Superior temporal gyrus (tissue), 1 donor: ENCODE measurements around the gene GNGT2.
A peak's percentile ranks its signal among the peaks of the same experiment; 100 is the strongest.
"Not testable (repeated sequence)": the region's sequence is repeated elsewhere in the genome, so short reads cannot be mapped to it uniquely, and the experiment has no call there.

ENCODE experiments used
- DNase-seq: peaks from one replicate; pipeline ENCODE4 v3.0.0-alpha.2; 2016; ENCODE audit errors: extremely low spot score

Gene GNGT2

DNA sequence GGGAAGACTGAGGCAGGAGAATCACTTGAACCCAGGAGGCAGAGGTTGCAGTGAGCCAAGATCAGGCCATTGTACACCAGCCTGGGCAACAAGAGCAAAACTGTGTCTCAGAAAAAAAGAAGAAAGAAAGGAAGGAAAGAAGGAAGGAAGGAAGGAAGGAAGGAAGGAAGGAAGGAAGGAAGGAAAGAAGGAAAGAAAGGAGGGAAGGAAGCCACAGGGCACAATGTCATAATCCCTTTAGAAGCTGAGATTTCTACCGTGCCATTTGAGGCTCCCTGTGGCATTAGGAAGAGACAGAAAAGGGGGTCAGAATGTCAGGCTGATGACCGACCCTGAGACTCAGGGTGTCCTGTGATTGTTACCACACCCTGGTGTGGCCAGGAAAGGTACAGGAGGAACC is 6.6 kb downstream of the GNGT2 start:
- DNase-seq: no peak

- DNase-seq: no peak
Observed at GRCh38 chr17:49201481-49201927, 8.9 kb downstream of the GNGT2 start.

DNA sequence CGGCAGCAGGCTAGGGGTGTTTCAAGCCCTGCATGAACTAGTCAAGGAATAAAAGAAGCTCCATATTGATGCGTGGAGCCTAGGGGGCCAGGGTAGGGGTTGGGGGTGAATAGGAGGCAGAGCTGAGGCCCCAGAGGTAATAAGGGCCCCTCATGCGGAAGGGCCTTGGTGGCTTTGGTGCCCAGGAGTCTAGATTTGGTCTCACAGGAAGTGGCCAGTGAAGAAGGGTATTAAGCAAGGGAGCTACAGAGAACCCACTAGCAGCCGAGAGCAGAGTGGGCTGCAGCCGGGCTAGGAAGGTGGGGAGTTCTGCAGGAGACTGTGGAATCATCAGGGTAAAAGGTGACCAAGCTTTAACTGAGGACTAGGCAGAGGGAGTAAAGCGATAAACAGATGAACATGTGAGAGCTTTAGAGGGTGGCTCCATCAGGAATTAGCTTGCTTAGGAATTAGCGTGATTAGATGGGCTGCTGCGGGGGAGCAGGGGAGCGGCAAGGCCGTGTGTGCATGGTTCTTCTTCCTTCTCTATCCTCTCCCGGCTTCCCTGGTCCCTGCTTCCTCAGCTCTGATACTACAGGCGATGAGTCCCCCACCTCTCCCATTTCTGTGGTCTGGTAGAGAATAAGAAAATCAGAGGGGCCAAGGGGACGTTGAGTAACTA is 9.8 kb downstream of the GNGT2 start:
- DNase-seq: no peak

DNA sequence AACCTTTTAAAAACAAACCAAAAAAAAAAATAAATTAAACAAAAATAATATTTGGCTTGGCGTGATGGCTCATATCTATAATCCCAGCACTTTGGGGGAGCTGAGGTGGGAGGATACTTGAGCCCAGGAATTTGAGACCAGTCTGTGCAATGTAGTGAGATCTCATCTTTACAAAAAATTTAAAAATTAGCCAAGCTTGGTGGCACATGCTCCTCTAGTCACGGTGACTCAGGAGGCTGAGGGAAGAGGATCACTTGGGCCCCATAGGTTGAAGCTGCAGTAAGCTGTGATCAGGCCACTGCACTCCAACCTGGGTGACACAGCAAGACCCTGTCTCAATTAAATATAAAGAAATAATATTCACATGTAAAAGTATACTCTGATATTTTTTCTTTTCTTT is 12.2 kb downstream of the GNGT2 start:
- DNase-seq: no peak

DNA sequence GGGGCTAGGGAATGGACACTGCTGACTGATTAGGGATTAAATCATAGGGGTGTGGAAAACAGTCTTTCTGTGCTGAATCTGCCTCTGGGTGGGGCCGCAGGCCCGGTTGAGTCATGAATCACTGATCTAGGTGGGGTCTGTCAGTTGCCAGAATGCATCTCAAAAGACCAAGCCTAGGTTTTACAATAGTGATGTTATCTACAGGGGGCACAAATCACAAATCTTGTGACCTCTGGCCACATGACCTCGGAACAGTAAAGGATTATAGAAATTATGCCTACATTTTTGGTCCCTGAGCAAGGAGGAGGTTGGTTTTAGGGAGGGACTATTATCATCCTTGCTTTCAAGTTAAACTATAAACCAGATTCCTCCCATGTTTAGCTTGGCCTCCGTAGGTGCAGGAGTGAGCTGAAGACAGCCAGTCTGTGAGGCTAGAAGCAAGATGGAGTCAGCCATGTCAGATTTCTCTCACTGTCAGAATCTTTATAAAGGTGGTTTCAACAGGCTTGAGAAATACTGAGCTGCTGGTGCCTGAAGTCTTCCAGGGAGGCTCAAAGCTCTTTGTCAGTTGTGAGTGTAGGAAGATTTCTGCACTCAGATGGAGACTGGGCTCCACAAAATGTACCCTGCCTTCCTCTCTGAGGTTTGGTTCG is 12.9 kb downstream of the GNGT2 start:
- no peak for DNase-seq

- peak; percentile 20 for DNase-seq
Observed at GRCh38 chr17:49196520-49196919, 13.9 kb downstream of the GNGT2 start.

GRCh38 chr17:49195751-49196150 is 14.6 kb downstream of the GNGT2 start:
- no peak for DNase-seq

DNA sequence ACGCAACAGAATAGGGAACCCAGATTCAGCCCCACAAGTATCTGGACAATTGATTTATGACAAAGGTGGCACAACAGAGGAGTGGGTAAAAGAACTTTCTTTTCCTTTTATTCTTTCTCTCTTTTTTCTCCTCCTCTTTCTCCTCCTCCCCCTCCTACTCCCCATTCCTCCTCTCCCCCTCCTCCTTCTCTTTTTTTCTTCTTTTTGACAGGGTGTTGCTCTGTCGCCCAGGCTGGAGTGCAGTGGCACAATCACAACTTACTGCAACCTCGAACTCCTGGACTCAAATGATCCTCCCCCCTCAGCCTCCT is 16.1 kb downstream of the GNGT2 start:
- no peak for DNase-seq

DNA sequence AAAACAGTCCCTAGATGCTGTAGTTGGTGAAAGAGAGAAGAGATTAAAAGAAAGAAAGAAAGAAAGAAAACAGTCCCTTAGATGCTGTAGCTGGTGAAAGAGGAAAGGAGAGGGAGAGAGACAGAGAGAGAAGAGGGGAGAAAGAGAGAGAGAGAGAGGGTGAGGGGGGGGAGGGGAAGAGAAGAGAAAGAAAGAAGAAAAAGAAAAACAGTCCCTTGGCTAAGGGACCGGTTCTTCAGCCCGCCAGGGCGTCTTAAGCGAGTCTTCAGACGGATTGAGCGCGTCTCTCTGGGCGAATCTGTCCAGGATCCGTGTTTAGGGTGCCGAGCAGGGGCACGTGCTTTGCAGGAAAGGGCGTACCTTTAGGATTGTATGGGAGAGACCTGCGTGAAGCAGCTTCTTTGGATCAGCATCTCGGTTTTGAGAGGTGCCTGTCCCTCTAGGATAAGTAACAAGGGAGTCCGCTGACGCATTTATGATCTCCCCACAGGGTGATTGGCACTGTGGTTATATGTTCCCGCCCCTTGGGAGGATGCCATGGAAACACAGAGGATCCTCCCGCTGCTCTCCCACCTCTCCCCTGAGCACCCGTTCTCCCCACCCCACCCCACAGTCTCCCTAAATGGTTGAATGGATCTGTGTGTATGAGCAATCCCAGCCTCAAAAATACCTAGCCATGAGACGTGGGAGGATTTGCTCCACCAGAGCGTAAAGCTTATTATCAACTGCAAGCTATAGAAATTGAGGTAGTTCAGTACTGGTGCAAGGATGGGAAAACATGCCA is 16.7 kb downstream of the GNGT2 start:
- DNase-seq: peak; percentile 78

DNA sequence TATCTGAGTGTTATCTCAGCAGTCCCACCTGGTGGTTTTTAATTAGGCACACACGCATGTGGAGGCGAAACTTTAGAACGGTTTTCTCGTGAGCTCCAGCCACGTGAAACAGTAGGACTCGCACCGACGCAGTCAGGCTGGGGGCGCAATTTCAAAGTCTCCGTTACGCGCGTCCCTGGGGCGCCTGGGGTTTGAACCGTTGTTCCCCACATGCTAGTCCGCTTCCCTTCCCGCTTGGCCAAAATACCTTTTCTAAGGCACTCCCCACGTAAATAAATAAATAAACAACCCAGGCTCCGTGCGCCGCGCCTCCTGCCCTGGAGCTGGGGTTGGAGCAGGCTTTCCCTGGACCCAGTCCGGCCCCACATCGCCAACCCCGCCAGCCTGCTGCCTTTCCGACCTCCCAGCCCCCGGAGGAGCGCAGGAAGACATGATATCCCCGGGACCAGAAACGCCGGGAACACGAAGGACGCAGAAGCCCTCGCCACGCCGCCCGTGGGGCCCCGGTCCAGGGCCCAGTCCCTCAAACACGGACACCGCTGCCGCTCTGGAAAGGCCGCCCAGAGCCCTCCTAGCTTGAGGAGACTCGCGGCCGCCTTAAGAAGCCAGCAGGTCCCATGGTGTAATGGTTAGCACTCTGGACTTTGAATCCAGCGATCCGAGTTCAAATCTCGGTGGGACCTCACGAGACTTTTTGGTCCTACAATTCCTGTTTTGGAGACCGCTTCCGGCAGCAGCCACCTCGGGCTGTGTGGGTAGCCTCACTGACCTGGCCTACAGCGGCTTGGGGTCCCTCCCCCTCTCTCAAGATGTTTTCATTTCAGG is 18.2 kb downstream of the GNGT2 start:
- peak; percentile 95 for DNase-seq

DNA sequence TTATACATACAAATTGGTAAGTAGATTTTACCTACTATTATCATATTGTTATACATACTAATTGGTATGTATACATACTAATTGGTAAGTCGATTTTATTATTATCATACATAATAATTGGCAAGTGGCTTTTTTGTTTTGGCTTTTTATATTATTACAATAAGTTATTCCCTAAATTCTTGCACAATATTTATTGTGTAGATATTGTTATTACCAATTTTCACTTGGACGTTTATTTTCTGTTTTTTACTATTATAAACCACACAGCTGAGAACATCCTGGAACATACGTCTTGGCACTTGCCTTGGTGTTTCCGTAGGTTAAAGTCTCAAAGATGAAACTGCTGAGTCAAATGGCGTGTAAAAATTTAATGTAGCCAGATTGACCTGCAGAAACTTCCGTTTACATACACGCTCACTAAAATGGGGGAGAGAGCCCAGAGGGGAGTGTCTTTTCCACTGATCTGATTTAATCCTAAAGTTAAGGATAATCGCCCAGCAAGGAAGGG is 18.9 kb downstream of the GNGT2 start:
- no peak for DNase-seq

GRCh38 chr17:49190932-49191331 is 19.4 kb downstream of the GNGT2 start:
- DNase-seq: no peak

- DNase-seq: no peak
Observed at GRCh38 chr17:49187301-49187700, 23.1 kb downstream of the GNGT2 start.

- DNase-seq: not testable (repeated sequence)
Observed at GRCh38 chr17:49185381-49185780, 25.0 kb downstream of the GNGT2 start.

DNA sequence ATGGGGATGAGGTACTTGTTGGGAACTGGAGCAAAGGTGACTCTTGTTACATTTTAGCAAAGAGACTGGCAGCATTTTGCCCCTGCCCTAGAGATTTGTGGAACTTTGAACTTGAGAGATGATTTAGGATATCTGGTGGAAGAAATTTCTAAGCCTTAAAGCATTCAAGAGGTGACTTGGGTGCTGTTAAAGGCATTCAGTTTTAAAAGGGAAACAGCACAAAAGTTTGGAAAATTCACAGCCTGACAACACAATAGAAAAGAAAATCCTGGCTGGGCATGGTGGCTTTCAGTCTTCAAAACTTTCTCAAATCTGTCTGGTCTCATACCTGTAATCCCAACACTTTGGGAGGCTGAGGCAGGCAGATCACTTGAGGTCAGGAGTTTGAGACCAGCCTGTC is 25.9 kb downstream of the GNGT2 start:
- not testable (repeated sequence) for DNase-seq

- DNase-seq: no peak
Observed at GRCh38 chr17:49183801-49184200, 26.6 kb downstream of the GNGT2 start.

GRCh38 chr17:49183341-49183740 is 27.0 kb downstream of the GNGT2 start:
- DNase-seq: no peak

DNA sequence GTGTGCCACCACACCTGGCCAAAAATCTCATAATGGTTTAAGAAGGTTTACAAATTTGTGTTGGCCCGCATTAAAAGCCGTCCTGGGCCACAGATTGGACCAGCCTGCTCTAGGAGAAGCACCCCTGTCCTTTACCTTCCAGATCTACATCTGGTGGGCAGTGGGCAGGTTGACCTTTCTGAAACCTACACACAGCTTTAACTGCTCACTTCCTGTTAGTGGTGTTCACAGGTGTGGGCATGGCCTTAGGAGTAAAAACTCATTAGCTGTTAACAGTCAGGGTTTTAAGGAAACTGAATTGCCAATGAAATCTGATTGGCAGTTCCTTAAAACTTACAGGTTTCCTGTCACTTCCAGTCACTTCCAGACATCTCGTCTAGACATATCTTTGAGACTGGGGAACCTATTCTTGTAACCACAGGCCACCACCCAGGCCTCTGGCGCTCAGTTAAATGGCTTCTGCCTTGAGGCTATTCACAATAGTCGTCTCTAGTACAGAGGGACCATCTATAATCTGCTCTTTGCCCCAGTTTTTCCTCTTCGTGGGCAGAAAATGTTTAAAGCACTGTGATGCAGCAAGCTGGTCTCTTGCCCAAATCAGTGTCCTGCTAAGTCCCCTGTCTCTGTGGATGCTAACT is 29.3 kb downstream of the GNGT2 start:
- DNase-seq: no peak

- DNase-seq: peak; percentile 67
Observed at GRCh38 chr17:49180303-49180702, 30.1 kb downstream of the GNGT2 start.

DNA sequence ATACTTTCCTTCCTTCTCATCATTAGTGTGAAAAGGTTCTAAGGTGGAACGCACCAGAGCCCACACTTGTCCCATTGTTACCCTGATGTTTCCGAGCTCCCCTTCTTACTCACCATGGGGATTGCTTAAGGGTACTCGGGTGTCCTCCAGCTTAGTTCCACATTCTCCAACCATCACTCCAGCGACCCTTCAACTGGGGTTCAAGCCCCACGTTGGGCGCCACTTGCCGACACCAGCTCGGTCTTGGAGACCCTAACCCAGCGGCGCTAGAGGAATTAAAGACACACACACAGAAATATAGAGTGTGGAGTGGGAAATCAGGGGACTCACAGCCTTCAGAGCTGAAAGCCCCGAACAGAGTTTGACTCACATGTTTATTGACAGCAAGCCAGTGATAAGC is 34.4 kb downstream of the GNGT2 start:
- not testable (repeated sequence) for DNase-seq

- not testable (repeated sequence) for DNase-seq
Observed at GRCh38 chr17:49170711-49171110, 39.7 kb downstream of the GNGT2 start.
